ENCODE measurements around the gene HTRA2.

The HTRA2 gene

DNA sequence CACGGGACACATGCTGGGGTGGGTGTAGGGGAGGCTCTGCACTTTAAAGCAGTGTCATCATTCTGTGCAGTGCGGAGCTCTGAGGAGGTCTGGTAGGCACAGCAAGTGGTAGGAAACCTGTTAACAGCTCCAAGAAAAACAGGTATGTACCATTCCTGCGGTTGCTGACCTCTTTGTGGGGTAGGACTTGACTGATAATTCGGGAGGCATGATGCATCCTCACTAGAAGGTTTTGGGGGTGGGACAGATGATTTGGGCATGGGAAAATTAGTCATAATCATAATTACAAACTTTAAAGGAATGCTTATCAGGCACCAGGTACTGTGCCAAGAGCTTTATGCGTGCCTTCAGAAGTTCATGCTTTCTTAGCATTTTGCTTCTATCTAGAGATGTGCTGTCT, 34.5 kb downstream of the HTRA2 start:
- DNase-seq, result no peak

DNA sequence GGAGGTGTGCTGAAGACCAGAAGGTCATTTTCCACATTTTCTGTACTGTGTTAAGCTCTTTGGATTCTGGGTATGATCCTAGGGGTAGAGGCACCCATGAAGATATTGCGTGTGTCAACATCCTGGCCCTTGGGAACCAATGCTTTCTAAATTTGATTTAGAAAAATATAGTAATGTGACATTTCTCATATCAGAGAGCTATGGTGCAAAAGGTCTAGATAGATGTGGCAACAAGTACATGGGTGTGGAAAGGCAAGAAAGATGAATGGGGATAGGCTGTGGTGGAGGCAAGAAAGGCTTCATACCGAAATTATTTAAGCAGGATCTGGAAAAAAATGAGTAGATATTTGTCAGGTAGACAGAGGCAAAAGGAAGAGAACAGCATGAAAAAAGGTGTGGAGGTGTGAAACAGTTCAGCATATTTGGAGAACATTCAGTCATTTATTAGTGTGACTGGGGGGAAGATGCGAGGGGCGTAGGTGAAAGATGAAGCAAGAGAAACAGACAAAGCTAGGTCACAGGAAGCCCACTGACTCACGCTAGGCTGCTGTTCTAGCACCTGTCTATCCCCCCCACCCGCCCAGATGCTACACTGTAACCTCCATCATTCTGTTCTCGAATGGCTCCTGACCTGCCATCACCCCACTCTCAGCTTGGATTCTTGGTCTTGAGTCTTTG, 36.5 kb downstream of the HTRA2 start:
- no peak for DNase-seq

- DNase-seq, result no peak
Measured at GRCh38 chr2:74566754-74567085, 37.0 kb downstream of the HTRA2 start.

DNA sequence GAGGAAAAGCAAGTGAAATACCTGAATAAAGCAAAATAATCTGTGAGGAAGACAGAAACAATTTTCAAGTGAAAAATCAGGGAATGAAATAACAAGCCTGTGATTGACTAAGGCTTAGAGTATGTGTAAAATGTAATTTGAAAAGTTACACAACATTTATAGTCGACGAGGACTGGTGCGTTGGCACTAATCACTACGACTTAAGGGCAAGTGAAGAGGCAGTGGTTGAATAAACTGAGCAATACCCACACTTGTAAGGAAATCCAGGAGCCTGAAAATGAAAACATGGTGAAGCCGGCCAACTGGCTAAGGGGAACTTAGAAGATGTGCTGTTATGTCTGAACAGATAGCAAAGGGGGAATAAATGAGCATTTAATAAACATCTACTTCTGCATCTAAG, 38.1 kb downstream of the HTRA2 start:
- DNase-seq, result no peak

- no peak for DNase-seq
Measured at GRCh38 chr2:74569686-74570085, 40.0 kb downstream of the HTRA2 start.

- no peak for DNase-seq
Measured at GRCh38 chr2:74571058-74571457, 41.3 kb downstream of the HTRA2 start.

GRCh38 chr2:74572178-74572925, 42.6 kb downstream of the HTRA2 start:
- DNase-seq, result no peak

- DNase-seq, result no peak
Measured at GRCh38 chr2:74573747-74574562, 44.2 kb downstream of the HTRA2 start.

- no peak for DNase-seq
Measured at GRCh38 chr2:74575320-74575719, 45.6 kb downstream of the HTRA2 start.

- DNase-seq, result no peak
Measured at GRCh38 chr2:74576211-74576862, 46.6 kb downstream of the HTRA2 start.

DNA sequence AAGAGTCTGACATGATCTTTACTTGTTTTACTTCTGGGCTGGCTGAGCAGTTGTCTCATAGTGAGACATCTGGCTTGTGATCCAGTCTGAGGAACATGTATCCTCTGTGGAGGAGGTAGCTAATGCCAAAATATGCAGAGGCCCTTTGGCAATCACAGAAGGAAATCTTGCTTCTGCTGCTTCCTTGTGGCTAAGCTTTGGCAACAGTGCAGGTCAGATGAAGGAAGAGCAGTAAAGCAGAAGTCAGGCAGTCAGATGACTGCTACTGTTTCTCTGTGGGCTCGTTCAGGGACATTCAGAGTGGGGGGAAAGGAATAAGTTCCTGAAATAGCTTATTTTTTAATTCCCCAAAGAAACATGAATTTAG, 47.1 kb downstream of the HTRA2 start:
- DNase-seq, result no peak

GRCh38 chr2:74577448-74577847, 47.7 kb downstream of the HTRA2 start:
- DNase-seq, result no peak

DNA sequence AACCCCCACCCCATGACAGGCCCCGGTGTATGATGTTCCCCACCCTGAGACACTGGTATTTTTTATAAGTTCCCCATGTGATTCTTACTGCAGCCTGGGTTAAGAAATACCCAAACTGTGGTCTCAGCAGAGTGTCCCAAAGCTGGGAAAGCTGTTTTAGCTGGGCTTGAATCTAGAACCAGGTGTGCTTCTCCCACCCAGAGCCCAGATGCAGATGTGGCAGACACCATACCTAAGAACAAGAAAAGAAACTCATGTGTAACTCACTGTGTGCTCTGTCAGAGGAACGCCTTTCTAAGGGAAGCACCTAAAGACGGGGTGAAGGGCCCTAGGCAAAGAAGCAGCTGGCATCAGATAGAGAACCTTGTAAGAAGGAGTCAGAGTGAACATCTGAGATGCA, 48.7 kb downstream of the HTRA2 start:
- DNase-seq, result no peak

GRCh38 chr2:74581463-74581862, 51.7 kb downstream of the HTRA2 start:
- DNase-seq, result no peak

- DNase-seq, result no peak
Measured at GRCh38 chr2:74582184-74582583, 52.5 kb downstream of the HTRA2 start.
